HCT116 (cell line): Measurements from ENCODE around the gene MRRF. TPM values are rescaled to one million over a fixed set of nuclear protein-coding genes. Genes with fewer than 3 reads are reported as not detected.

Source experiments
- ATAC-seq: fragments of 200-7000 bp; cut with Tn5 transposase; 2 replicates; pipeline ENCODE4 v1.9.1; 2020; ENCODE audit warnings: mild to moderate bottlenecking, moderate library complexity
- BruUV-seq: library from RNA; stranded (reverse); fragments of 400-500 nt; replicated peaks from 2 replicates; lab custom pipeline; 2021; lab: Mats Ljungman, UMichigan
- CTCF ChIA-PET: fragments of 300-600 bp; sonication (Branson Sonifier 250); formaldehyde crosslinking; loops from one replicate; lab custom pipeline; 2021; ENCODE audit warnings: antibody characterized with exemption; lab: Charles Lee
- POLR2A ChIA-PET: fragments of 300-600, 350-600 bp; sonication (Branson Sonifier 250); formaldehyde crosslinking; loops from one replicate; lab custom pipeline; 2021; ENCODE audit warnings: antibody characterized with exemption; lab: Charles Lee
- RAD21 ChIA-PET, 2 experiments: fragments of 300-600 bp; sonication (Branson Sonifier 250); formaldehyde crosslinking; loops; one replicate each; lab custom pipeline; 2023; ENCODE audit warnings: low total read pairs in 2 of 2; ENCODE audit not compliant: uncharacterized antibody in 2 of 2, unreplicated experiment in 2 of 2, low non-redundant PET in 1 of 2; lab: Charles Lee
- DNase-seq: peaks from one replicate; pipeline ENCODE4 v3.0.0-alpha.2; 2010; ENCODE audit warnings: low read depth, low spot score
- H2AFZ ChIP-seq: fragments of 200-600 bp; shearing (Covaris generic), sonication (generic); 2 replicates; pipeline ENCODE4 v1.6.1; 2017; ENCODE audit warnings: low read depth, mixed run types, mixed read lengths, antibody characterized with exemption, low read length; ENCODE audit not compliant: poor library complexity, severe bottlenecking
- H3K27ac ChIP-seq: 2 replicates; pipeline ENCODE4 v1.5.1; 2012; ENCODE audit warnings: low read depth, low read length
- H3K27me3 ChIP-seq: fragments of 200-600 bp; sonication (generic); 2 replicates; pipeline ENCODE4 v1.6.1; 2016; ENCODE audit warnings: mixed run types, low read length, mixed read lengths; ENCODE audit not compliant: insufficient read depth
- H3K36me3 ChIP-seq, 2 experiments: fragments of 200-500 bp in 1 of 2; fragments of 200-600 bp in 1 of 2; sonication (Bioruptor generic) in 1 of 2; sonication (generic) in 1 of 2; 2 replicates each; pipeline versions ENCODE4 v1.5.1 to v1.6.1; 2014 to 2016; ENCODE audit warnings: low read length in 2 of 2, inconsistent platforms in 1 of 2, mixed read lengths in 1 of 2, mixed run types in 1 of 2; ENCODE audit not compliant: insufficient read depth in 2 of 2, control insufficient read depth in 1 of 2
- H3K4me1 ChIP-seq, 2 experiments: fragments of 200-600 bp in 1 of 2; sonication (generic) in 1 of 2; 2 replicates each; pipeline versions ENCODE4 v1.5.1 to v1.6.1; 2012 to 2017; ENCODE audit warnings: low read length in 2 of 2, inconsistent platforms in 1 of 2, mild to moderate bottlenecking in 1 of 2, mixed read lengths in 1 of 2, mixed run types in 1 of 2, moderate library complexity in 1 of 2; ENCODE audit not compliant: insufficient read depth in 2 of 2, control insufficient read depth in 1 of 2
- H3K4me2 ChIP-seq: fragments of 200-600 bp; sonication (generic); 2 replicates; pipeline ENCODE4 v1.6.1; 2017; ENCODE audit warnings: mixed run types, low read length, mixed read lengths
- H3K4me3 ChIP-seq, 2 experiments: fragments of 200-600 bp in 1 of 2; sonication (generic) in 1 of 2; replicated peaks in 1 of 2; 2 replicates each; pipeline ENCODE4 v1.5.1; 2011 to 2016; ENCODE audit warnings: low read length in 2 of 2, control low read depth in 1 of 2, low read depth in 1 of 2, mild to moderate bottlenecking in 1 of 2, mixed read lengths in 1 of 2, mixed run types in 1 of 2
- H3K79me2 ChIP-seq: fragments of 200-600 bp; sonication (generic); 2 replicates; pipeline ENCODE4 v1.6.1; 2017; ENCODE audit warnings: mild to moderate bottlenecking, mixed run types, low read length, moderate library complexity, mixed read lengths; ENCODE audit not compliant: insufficient read depth
- H3K9ac ChIP-seq: fragments of 200-600 bp; sonication (generic); 2 replicates; pipeline ENCODE4 v1.6.1; 2016; ENCODE audit warnings: low read length, mixed read lengths
- H3K9me2 ChIP-seq: fragments of 200-600 bp; sonication (generic), shearing (Covaris generic); 2 replicates; pipeline ENCODE4 v1.6.1; 2017; ENCODE audit warnings: mixed run types, mild to moderate bottlenecking, moderate library complexity; ENCODE audit not compliant: insufficient read depth
- H3K9me3 ChIP-seq, 2 experiments: fragments of 200-500 bp in 1 of 2; fragments of 200-600 bp in 1 of 2; sonication (Bioruptor generic) in 1 of 2; sonication (generic) in 1 of 2; 2 replicates each; pipeline ENCODE4 v1.6.1; 2014 to 2017; ENCODE audit warnings: low read length in 2 of 2, mixed read lengths in 2 of 2, inconsistent platforms in 1 of 2, low read depth in 1 of 2, mild to moderate bottlenecking in 1 of 2, mixed run types in 1 of 2, moderate library complexity in 1 of 2; ENCODE audit not compliant: control insufficient read depth in 1 of 2, insufficient read depth in 1 of 2
- H4K20me1 ChIP-seq: fragments of 200-600 bp; sonication (generic), shearing (Covaris generic); 2 replicates; pipeline ENCODE4 v1.6.1; 2017; ENCODE audit warnings: mixed run types, mild to moderate bottlenecking, moderate library complexity; ENCODE audit not compliant: insufficient read depth
- ATF3 ChIP-seq: IDR thresholded peaks from 2 replicates; pipeline ENCODE4 v1.6.1; 2012
- CEBPB ChIP-seq: IDR thresholded peaks from 2 replicates; pipeline ENCODE4 v1.6.1; 2012; ENCODE audit warnings: low read depth
- ELF1 ChIP-seq: IDR thresholded peaks from 2 replicates; pipeline ENCODE4 v1.6.1; 2012; ENCODE audit warnings: low read depth, borderline replicate concordance
- EZH2phosphoT487 ChIP-seq: fragments of 200-600 bp; IDR thresholded peaks from 2 replicates; pipeline ENCODE4 v1.6.1; 2018; ENCODE audit warnings: antibody characterized with exemption, borderline replicate concordance
- SIN3A ChIP-seq: IDR thresholded peaks from 2 replicates; pipeline ENCODE4 v1.6.1; 2012; ENCODE audit warnings: low read depth
- SRF ChIP-seq: IDR thresholded peaks from 2 replicates; pipeline ENCODE4 v1.6.1; 2012; ENCODE audit warnings: low read depth
- TCF7L2 ChIP-seq: IDR thresholded peaks from 2 replicates; pipeline ENCODE4 v1.7.0; 2011; ENCODE audit warnings: borderline replicate concordance, inconsistent platforms; ENCODE audit not compliant: insufficient read depth, insufficient read length; ENCODE audit errors: extremely low read depth
- intact Hi-C: fragments of 100-400 bp; cut with micrococcal nuclease; formaldehyde crosslinking; loops from 2 replicates; pipeline ENCODE4 v1.10.0; 2022
- total RNA-seq: library from RNA; stranded (reverse); gene quantifications from one replicate; pipeline ENCODE4 v1.2.1, GENCODE V29; 2021; ENCODE audit not compliant: unreplicated experiment

MRRF gene
- total RNA-seq, 1 experiment from 2014 or later = 88.6 TPM

- POLR2A ChIA-PET = no interaction called here
- H3K4me3 ChIP-seq = no peak overlapping the region
- RAD21 ChIA-PET = no interaction called here
- H3K27ac ChIP-seq = no peak overlapping the region
- intact Hi-C loops = no loop called here
- no peaks in the 10 kb centered on the region for H3K27me3 ChIP-seq
- H3K4me2 ChIP-seq = no peak overlapping the region
- no peak overlapping the region for H2AFZ ChIP-seq
- no TSS peak for BruUV-seq
- no peaks in the 10 kb centered on the region for H3K9me3 ChIP-seq
- DNase-seq (no peak), ATAC-seq (no peak)
- CTCF ChIA-PET = no interaction called here
- TF ChIP-seq SRF = no peak
- TF ChIP-seq ATF3 = no peak
- H3K9me2 ChIP-seq = no peaks in the 10 kb centered on the region
- H3K36me3 ChIP-seq = peaks cover 23 to 39% of the 10 kb centered on the region in 2 experiments
- H3K79me2 ChIP-seq = peaks cover 2% of the 10 kb centered on the region; the same call in 1 of the 2 replicates
- H3K4me1 ChIP-seq = no peaks in the 10 kb centered on the region
- no peaks in the 10 kb centered on the region for H4K20me1 ChIP-seq
- H3K9ac ChIP-seq = no peak overlapping the region
Observed at GRCh38 chr9:122325124-122325523, 60.4 kb downstream of the MRRF start.

- intact Hi-C loops = no loop called here
- H3K36me3 ChIP-seq = peaks cover 19 to 39% of the 10 kb centered on the region in 2 experiments
- BruUV-seq = no TSS peak
- ChIA-PET POLR2A (no interaction called here), CTCF (no interaction called here), RAD21 (no interaction called here)
- DNase-seq (no peak), ATAC-seq (no peak)
- no peaks in the 10 kb centered on the region for H3K79me2 ChIP-seq
- H3K27me3 ChIP-seq = no peaks in the 10 kb centered on the region
- no peaks in the 10 kb centered on the region for H3K9me3 ChIP-seq
- no peaks in the 10 kb centered on the region for H3K9me2 ChIP-seq
- H2AFZ ChIP-seq = no peak overlapping the region
- H3K4me2 ChIP-seq = no peak overlapping the region
- no peaks in the 10 kb centered on the region for H4K20me1 ChIP-seq
- TF ChIP-seq EZH2phosphoT487 = no peak
- no peak for TF ChIP-seq ATF3
- TF ChIP-seq ELF1 = no peak
- no peak for TF ChIP-seq TCF7L2
- no peak for TF ChIP-seq CEBPB
- no peak for TF ChIP-seq SIN3A
- no peak overlapping the region for H3K27ac ChIP-seq
- H3K9ac ChIP-seq = no peak overlapping the region
- no peaks in the 10 kb centered on the region for H3K4me1 ChIP-seq
- no peak overlapping the region for H3K4me3 ChIP-seq
Observed at GRCh38 chr9:122327175-122327574, 62.5 kb downstream of the MRRF start.
